GM12892 (cell line): ENCODE data around the gene TTYH3.

Experiments
- DNase-seq: peaks from one replicate; pipeline ENCODE4 v3.0.0; 2011; ENCODE audit not compliant: insufficient read length
- FAIRE-seq: peaks from 2 replicates; lab custom pipeline; 2011; peaks lifted over from hg19 to GRCh38; lab: Jason Lieb, UNC
- POLR2A ChIP-seq: IDR thresholded peaks from 2 replicates; pipeline ENCODE4 v1.6.1; 2011; ENCODE audit warnings: low read depth, low read length, control low read depth
- POLR2AphosphoS5 ChIP-seq: IDR thresholded peaks from 2 replicates; pipeline ENCODE4 v1.6.1; 2011; ENCODE audit warnings: low read depth, low read length, control low read depth
- TAF1 ChIP-seq: IDR thresholded peaks from 2 replicates; pipeline ENCODE4 v1.6.1; 2011; ENCODE audit warnings: low read depth, mild to moderate bottlenecking, control low read depth, low read length, borderline replicate concordance

The TTYH3 gene

DNA sequence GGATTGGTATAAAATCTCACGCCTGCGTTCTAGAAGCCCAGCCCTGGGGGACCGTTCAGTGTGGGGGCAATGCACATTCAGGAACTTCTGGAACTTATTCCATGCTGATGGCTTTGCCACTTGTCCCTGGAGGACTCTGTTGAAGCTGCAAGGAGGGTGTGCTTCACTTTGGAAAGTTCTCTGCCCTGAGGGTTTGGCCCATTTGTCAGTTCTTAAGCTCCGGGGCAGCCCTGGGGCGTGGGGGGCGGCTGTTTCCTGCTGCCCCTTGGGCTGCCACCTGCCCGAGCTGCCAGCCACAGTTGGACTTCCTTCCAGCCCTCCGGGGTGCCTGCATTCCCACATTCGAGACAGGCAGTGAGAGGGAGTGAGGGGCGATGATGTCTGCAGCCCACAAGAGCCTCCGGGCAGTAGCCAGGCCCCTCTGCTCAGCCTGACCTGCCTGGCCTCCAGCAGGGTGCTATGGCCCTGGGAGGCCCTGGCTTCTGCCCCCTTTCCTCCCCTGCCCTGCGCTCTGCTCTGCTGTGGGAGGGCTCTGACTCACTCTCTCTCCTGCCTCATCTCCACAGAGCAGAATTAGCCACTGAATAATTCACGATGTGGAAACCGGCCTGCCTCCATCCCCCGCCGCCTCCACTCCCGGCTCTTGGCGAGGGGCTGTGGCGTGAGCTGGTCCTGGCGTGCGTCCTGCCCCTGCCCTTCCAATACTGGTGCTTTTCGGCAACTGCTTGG, 1.9 kb downstream of the TTYH3 start:
- TF ChIP-seq POLR2A (no peak), TAF1 (no peak), POLR2AphosphoS5 (no peak)
- DNase-seq (no peak), FAIRE-seq (peak; percentile 21)

DNA sequence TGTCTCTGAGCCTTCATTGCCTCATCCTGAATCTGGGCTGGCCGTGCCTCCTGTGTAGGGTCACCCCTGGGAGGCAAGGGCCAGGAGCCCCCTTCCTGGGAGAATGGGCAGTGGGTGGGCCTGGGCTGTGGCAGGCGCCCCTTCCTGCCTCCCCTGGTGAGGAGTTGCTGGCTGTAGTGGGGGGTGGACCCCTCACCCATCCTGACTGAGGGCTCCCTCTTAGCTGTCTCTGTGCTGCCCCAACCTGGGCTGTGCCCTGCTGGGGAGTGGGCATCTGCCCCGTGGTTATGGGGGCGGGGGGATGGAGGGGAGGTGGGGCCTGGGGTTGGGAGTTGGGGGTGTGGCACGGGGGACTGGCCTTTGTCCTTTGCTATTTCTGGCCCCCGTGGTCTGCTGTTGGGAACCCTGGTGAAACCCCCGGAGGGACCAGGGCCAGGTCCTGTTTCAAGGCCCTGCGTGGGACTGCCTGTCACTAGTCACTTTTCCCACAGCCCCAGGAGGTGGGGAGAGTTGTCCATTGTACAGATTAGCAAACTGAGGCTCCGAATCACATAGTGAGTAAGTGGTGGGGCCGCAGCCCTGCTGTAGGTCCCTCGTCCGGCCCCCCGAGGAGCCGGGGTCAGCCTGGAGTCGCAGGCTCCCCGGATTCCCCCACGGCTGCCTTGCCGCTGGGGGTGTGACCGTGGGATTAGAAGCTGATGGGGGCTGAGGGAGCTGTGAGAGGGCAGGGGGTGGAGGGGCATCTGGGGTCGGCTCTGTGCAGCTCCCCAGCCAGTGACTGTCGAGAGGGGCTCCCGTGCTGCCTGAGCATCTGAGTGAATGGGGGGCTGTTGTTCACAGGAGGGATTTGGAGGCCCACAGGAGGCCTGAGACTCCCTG, 2.7 kb downstream of the TTYH3 start:
- no peak for TF ChIP-seq POLR2AphosphoS5
- TF ChIP-seq TAF1: no peak
- DNase-seq: no peak
- no peak for FAIRE-seq

DNA sequence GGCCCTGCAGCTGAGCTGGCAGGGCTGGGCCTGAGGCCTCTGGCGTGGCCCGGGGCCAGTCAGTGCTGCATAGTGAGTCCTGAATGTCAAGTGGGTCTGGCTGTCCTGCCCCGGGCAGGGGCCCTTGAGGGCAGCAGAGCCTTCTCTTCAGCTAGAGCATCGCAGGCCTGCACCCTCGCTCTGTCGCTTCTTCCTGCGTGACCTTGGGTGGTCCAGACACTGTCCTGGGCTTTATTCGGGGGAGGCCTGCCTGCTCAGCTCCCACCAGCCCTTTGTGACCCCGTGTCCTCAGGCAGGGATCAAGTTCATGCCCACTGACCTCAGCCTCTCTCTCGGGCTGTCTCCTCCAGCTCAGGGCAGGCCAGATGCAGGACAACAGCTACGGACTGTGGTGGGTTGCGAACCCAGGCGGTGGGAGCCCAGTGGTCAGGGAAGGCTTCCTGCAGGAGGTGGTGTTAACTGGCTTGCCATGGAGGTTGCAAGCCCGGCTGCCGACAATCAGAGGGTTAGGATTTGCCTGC, 3.4 kb downstream of the TTYH3 start:
- no peak for DNase-seq
- TF ChIP-seq TAF1 (no peak), POLR2AphosphoS5 (no peak), POLR2A (no peak)
- FAIRE-seq: no peak

DNA sequence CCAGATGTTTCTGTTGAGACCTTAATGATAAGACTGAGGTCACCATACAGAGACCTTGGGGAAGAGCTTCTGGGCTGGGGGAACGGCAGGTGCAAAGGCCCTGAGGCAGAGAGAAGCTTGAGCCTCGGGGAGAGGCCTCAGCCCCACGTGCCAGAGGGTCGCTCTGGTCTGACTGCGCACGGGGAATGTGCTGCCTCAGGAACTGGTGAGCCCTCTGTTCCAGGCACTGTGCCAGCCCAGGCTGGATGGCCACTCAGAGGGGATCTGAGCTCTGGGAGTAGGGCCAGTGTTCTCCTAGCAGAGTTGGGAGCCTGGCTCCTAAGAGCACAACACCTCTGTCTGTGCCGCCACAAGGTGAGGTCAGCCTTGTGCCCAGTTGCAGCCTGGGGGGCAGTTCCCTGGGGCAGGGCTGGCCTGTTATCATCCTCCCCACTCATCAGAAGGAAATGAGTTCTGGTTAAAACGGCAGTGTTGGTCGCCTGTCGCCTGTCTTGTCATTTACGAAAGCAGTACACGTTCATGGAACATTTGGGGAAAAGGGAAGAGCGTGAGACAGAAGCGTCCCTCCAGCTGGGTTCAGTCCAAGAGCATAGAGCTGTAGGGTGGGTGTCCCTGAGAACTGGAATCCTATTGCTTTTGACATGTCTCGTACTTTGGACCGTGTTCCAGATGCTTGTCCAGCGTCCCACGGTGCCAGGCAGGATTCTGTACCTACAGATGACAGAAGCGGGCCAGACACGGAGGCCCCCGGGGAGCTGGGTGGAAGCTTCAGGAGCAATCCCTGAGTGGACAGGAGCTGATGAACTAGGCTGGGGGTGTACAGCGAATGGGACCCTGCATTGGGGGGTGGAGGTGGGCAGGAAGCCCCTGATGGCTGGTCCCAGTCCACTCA, 4.3 kb downstream of the TTYH3 start:
- TF ChIP-seq TAF1 (no peak), POLR2A (no peak)
- no peak for DNase-seq
- FAIRE-seq: no peak

DNA sequence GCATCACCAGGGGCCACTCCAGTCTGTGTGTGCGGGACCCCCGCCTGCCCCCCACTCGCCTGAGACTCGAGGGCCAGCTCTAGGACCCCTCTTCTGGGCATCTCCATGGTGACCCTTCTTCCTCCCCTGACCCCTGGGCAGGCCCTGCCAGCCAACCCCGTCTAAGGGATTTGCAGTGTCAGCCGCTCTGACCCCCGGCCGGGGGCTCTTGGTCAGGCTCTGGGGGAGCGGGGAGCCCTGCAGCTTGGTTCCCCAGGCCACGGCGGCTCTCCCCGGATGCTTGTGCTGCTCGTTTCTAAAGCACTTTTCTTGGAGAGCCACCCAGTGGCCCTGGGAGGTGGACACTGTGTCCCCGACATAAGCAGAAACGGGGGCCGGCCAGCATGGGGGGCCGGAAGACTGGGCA, 5.3 kb downstream of the TTYH3 start:
- TF ChIP-seq POLR2AphosphoS5 (no peak), TAF1 (no peak), POLR2A (no peak)
- FAIRE-seq: no peak
- no peak for DNase-seq

DNA sequence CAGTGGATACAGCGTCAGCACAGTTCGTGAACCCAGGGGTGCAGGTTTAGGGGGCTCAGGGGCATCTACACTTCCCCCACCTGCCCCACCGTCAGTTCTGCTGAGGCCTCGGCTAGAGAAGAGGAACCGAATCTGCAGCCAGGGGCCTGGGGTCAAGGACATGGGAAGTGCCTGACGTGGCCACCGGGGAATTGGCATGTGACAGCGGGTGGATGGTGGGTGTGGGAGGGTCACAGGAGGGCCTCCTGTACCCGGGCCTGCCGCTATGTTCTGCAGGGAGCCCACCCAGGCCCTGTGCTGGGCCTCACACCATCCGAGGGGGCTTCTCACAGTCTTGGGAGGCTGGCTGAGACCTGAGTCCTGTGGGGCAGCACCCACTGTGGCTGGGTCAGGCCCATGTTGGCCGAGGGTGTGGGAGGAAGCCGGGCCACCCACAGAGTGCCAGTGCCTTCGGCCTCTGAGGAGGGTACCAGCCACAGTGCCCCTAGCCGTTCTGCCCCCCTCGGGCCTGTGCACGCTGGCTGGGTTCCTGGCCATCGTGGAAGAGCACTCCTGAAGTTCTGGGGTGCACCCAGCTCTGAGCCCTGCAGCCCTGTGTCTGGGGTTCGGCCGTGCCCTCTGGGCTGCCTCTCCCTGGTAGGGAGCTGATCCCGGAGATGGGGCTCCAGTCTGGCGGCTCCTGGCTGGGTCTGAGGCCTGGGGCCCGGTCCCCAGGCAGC, 5.9 kb downstream of the TTYH3 start:
- FAIRE-seq (peak; percentile 33), DNase-seq (peak; percentile 66)
- TF ChIP-seq POLR2AphosphoS5 (no peak), POLR2A (no peak), TAF1 (no peak)

DNA sequence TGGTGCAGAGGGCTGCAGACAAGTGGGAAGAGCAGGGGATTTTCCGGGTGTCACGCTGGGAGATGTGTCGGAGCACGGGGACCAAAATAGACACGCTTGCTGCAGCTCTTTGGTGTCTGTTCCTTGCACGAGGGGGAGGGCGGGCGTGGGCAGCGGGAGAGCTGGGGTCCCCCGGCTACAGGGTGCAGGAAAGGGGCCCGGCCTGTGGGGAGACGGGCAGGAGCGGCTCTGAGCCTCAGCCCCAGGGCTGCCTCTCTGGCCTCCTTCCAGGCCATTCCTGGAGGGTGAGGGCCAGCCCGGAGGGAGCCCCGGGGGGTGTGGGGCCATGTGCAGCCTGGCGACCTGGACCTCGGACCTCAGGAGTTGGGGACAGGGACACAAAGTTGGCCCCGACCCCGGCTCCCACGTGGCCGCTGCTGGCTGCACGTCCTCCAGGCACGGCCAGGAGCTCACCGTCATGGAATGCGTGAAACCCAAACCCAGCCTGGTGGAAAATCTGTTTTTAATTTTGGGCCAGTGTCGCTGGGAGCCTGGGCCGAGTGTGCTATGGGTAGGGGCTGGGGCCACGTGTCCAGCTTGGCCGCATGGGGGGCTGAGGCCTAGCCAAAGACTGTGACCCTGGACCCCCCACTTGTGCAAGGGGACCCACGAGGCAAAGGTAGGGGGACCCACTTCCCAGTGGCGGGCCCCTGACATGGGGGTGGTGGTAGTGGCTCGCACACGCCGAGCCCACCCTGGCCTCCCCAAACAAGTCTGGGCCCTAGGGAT, 6.6 kb downstream of the TTYH3 start:
- FAIRE-seq (no peak), DNase-seq (no peak)
- TF ChIP-seq POLR2AphosphoS5 (no peak), TAF1 (no peak), POLR2A (no peak)

DNA sequence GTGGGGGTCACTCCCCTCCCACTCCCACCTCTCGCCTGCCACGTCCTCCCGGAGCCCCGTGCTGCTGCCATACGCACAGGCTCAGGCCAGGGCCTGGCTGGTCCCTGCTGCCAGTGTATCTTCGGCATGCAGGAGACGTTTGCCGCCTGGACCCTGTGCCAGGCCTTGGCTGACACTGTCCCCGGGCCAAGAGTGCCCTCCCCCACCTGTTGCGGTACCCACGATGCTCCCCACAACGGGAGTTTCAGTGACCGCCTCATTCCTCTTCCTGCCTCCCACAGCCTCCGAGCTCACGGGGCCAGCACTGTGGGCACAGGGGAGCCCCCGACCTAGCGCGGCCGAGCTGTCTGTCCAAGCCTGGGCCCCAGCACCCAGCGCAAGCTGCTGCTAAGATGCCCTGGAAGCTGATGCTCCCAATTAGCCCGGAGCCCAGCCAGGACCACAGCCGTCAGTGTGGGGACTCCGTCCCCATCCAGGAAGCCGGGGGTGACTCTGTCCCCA, 7.4 kb downstream of the TTYH3 start:
- no peak for DNase-seq
- FAIRE-seq: no peak
- TF ChIP-seq POLR2A: no peak
- no peak for TF ChIP-seq TAF1
- TF ChIP-seq POLR2AphosphoS5: no peak

DNA sequence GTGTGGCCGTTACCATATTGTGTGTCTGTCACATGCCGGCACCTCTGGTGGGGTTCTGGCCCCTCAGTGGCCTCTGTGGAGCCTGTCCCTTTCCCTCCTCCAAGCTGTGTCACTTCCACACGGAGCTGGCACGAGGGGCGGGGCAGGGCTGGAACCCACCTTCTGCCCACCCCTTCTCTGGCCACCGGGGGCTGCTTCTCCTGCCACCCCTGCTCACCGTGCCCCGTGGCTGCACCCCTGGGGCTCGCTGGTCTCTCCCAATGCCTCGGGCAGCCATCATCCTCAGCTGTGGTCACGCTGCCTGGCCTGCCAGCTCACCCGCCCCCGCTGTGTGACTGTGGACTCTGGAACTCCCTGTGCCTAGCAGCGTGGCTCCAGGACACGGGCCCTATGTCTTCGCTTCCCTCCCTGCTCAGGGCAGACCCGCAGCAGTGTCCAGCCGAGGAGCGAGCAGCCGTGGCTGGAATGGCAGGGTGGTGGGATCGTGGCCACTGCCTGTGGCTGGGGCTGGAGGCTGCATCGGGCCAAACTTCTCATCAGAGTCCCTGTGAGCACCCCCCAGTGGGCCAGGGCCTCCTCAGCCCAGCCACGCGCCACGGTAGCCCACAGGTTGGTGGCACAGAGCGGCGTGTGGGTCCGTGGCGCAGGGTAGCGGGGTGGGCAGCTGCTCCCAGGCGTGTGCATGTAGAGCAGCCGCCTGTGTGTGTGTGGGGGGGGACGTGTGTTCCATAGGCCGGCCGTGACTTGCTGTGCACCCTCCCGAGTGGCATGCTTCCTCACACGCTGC, 8.1 kb downstream of the TTYH3 start:
- FAIRE-seq: no peak
- TF ChIP-seq POLR2A (no peak), POLR2AphosphoS5 (no peak), TAF1 (no peak)
- DNase-seq: no peak
